ENCODE data around the gene ACAD10.

DNA sequence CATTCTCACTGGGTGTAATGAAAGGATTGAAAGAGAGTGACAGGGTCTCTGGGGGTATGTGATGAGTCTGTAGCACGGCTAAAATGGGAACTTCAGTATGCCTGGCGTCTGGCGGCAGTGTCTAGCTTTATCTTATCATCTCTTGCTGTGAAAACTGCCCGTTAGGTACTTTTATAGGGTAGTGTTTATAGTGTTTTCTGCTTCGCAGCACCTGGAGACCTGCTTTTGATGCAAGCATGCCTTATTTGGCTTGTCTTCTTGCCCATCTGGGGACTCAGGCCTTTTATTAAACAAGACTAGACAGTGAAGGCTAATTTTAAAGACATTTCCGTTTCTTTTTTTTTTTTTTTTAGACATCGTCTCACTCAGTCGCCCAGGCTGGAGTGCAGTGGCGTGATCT is 44.6 kb downstream of the ACAD10 start:
- TF ChIP-seq, protein P1, sequence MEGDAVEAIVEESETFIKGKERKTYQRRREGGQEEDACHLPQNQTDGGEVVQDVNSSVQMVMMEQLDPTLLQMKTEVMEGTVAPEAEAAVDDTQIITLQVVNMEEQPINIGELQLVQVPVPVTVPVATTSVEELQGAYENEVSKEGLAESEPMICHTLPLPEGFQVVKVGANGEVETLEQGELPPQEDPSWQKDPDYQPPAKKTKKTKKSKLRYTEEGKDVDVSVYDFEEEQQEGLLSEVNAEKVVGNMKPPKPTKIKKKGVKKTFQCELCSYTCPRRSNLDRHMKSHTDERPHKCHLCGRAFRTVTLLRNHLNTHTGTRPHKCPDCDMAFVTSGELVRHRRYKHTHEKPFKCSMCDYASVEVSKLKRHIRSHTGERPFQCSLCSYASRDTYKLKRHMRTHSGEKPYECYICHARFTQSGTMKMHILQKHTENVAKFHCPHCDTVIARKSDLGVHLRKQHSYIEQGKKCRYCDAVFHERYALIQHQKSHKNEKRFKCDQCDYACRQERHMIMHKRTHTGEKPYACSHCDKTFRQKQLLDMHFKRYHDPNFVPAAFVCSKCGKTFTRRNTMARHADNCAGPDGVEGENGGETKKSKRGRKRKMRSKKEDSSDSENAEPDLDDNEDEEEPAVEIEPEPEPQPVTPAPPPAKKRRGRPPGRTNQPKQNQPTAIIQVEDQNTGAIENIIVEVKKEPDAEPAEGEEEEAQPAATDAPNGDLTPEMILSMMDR (IDR thresholded peaks at IDR 0.05; ENCODE audit: low read depth, low read length, poor library complexity, severe bottlenecking): peak; percentile 22
- TF ChIP-seq EZH2phosphoT487 (IDR thresholded peaks at IDR 0.05; ENCODE audit: borderline replicate concordance, low read length): no peak

Data from DOHH2 (cell line).